Measurements from ENCODE around the gene STRN4.

Gene STRN4

DNA sequence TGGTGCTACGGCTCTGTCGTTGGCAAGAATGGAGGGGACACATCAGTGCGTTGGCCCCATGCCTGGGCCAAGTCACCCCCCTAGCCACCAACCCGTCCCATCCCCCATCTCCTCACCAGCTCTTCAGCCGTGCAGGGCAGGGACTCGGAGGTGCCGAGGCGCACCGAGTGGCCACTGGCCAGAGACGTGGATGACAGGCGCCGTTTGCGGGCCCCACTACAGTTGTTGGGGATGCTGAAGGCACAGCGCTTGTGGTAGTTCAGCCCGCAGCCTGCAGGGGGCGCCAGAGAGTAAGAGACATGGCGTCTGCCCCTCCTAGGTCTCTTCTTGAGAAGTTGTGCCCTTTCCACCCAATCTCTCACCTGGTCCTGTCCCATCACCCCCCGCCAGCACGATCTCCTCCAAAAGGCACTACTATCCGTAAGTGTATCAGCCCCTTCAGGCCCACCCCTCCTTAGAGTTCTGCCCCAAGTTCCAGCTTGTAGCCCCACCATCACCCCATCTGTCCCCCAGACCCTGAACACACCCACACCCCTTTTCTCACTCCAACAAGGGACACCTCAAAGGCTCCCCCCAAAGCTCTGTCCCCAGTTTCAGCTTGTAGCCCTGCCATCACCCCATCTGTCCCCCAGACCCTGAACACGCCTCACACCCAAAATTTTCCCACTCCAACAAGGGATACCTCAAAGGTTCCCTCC lies 41.7 kb downstream of the STRN4 start:
- peak; percentile 79 to 86 for DNase-seq

DNA sequence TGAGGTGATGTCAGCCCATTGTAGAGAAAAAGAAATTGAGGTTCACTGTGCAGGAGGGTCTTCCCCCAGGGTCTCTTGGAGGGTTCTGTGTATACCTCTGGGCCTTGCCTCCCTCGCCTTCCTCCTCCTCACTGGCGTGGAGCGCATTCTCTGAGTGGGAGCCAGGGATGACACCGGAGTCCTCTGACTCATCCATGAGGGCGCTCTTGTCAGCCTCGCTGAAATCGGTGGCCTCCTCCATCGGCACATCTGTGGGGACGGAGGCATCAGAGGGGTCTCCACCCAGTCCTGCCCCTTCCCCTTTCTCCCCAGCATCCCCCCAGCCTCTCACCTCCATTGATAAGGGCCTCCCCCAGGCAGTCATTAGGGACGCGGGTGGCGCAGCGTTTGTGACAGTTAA lies 45.5 kb downstream of the STRN4 start:
- no peak for DNase-seq

DNA sequence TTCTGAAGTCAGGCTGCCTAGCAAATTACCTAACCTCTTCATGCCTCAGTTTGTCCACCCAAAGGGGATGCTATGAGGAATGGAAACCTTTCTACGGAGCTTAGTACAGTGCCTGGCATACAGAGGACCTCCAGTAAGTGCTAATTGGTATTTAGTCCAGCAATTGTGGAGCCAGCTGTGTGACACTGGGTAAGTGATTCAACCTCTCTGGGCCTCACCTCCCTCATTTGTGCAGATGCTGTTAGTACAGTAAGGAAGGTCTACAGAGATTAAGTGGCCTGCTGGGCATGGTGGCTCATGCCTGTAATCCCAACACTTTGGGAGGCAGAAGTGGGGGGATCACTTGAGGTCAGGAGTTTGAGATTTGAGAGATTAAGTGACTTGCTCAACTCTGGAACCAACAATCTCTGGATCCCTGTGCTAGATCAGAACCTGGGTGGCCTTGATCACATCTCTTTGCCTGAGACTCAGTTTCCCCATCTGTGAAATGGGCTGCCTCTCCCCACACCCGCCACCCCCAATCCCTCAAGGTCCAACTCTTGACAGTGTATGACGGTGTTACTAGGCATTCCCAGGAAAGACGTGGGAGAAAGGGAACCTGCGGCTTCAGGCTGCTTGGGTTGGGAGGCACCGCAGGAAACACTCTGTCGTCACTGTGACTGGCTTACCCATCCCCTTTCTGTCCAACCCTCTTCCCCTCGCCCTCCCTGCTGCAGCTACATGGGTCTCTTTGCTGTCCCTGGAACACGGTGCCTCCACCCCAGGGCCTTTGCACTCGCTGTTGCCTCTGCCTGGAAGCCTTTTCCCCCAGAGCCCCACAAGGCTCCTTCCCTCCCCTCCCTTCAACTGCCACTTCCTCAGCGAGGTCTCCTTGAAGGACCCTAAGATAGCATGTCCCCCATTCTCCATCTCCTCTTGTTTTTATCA lies 47.6 kb downstream of the STRN4 start:
- DNase-seq, result no peak

DNA sequence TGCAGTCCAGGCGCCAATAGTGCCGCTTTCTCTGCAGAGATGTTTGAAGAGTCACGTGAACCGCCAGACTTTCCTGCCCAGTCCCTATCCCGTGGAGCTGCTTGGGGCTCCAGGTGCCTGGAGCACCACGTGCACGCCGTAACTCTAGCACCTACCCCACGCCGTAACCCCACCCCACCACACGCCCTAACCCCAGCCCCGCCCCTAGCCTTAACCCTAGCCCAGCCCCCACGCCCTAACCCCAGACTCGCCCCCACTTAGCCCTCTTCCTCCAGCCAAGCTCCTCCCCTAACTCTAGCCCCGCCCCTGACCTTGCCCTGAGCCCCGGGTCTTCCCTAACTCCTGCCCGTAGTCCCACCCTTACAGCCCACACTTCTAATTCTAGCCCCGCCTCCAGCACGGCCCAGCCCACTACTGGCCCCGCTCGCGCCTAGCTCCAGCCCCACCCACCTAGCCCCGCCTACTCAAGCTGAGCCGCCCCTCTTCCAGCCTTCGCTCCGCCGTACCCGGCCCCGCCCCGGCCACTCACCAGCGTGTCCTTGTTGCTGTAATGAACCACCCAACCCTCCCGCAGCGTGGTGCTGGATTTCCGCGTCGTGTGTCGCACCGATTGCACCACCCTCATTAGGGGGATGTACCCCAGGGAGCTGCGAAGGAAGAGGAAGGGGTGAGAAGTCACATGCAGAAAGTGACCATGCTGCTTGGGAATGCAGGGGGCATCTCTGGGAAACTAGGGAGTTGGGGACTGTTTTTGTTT lies 48.9 kb downstream of the STRN4 start:
- DNase-seq, result peak in 1 of 2 donors; percentile 19

DNA sequence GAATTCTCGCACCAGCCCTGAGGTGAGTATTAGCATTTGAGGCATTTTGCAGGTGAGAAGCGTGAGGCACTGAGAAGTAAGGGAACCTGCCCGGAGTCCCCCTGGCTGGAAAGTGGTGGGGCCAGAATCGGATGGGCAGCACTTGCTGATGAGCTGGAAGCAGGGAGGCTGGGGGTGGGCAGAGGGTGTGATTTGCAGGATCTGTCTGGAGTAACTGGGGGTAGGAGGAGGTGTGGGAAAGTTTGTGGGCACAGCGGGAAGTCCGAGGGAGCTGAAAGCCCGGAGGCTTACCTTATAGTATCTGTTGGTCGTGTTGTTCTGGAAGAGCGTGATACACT lies 49.4 kb downstream of the STRN4 start:
- no peak for DNase-seq

GRCh38 chr19:46696052-46696451 lies 50.2 kb downstream of the STRN4 start:
- no peak for DNase-seq

GRCh38 chr19:46693760-46694159 lies 52.5 kb downstream of the STRN4 start:
- DNase-seq, result no peak

DNA sequence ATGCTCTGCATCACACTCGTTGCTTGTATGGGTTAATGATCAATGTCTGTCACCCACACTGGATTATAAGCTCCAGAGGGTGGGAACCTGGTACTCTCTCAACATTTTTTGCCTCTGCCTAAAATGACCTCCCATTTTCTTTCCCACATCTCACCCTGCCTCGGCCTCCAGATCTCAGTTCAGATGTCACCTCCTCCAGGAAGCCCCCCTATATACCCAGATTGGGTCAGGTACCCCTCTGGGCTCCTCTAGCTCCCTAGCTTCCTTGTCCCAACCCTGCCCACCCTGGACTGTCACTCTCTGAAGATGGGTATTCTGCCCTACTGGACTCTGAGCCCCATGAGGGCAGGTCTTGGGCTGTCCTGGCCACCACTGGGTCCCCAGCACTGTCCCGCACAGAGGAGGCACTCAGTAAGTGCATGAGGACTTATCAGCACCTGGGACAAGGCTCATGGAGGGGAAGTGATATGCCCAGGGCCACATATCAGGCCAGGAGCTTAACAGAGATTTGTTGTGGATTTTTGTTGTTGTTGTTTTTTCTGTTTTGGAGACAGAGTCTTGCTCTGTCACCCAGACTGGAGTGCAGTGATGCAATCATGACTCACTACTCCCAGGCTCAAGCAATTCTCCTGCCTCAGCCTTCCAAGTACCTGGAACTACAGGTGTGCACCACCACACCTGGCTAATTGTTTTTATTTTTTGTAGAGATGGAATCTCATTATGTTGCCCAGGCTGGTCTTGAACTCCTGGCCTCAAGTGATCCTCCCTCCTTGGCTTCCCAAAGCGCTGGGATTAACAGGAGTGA lies 53.1 kb downstream of the STRN4 start:
- DNase-seq, result no peak

GRCh38 chr19:46691948-46692347 lies 54.3 kb downstream of the STRN4 start:
- no peak for DNase-seq

DNA sequence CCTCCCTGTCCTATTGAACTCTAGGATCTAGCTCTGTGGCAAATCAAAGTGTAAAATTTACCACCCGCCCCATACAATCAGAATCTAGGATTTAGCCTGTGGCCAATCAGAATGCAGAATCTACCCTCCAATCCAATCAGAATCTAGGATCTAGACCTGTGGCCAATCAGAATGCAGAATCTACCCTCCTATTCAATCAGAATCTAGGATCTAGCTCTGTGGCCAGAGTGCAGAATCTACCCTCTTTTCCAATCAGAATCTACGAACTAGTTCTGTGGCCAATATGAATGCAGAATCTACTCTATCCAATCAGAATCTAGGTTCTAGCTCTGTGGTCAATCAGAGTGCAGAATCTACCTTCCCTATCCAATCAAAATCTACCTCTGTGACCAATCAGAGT lies 55.1 kb downstream of the STRN4 start:
- DNase-seq, result no peak

GRCh38 chr19:46689358-46689757 lies 56.9 kb downstream of the STRN4 start:
- DNase-seq, result no peak

- DNase-seq, result no peak
Observed at GRCh38 chr19:46687438-46688145, 58.7 kb downstream of the STRN4 start.

- no peak for DNase-seq
Observed at GRCh38 chr19:46685189-46685588, 61.1 kb downstream of the STRN4 start.

DNA sequence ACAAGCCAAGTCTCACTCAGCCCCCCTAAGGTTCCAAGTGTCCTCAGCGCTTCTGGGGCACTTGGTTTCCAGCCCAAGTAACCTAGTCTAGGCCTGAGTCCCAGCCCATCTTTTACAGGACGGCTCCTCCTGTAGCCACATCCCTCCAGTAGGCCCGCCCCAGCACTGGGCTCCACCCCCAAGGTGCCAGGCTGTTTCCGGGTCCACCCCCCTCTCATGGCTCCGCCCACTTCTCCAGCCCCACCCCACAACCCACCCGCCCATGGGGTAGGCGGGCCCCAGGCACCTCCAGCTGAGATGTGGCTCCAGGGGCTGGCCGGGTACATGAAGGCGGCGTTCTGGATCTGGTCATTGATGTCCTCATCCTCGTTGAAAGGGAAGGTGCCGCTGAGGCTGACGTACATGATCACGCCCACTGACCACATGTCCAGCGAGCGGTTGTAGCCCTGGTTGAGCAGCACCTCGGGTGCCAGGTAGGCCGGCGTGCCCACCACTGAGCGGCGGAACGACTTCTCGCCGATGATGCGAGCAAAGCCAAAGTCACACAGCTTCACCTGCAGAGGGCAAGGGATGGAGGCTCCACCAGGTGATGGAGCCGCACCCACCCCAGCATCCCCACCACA lies 68.0 kb downstream of the STRN4 start:
- DNase-seq, result peak; percentile 66 to 75

- no peak for DNase-seq
Observed at GRCh38 chr19:46674416-46675178, 71.7 kb downstream of the STRN4 start.

DNA sequence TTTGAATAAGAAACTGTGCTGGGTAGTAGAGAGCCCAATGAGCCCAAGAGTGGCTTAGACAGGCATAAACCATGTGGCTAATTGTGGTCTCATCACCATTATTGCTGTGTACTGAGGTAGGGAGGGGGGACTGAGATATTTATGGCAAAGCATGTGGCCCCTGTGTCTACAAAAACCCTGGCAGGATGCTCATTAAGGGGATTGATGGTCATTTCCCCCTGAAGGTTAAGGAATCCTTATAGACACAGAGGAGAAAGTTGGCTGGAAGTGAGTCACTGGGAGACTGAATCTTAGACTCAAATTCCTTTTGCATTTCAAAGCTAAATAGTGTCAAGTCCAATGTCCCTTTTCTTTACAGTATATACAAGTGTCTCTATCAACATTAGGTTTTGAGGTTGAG lies 75.4 kb downstream of the STRN4 start:
- DNase-seq, result no peak

Data from CD4-positive, alpha-beta T cell treated with Interferon alpha-2 for 1 hour (primary cell).